ENCODE measurements around the gene CITED4.

DNA sequence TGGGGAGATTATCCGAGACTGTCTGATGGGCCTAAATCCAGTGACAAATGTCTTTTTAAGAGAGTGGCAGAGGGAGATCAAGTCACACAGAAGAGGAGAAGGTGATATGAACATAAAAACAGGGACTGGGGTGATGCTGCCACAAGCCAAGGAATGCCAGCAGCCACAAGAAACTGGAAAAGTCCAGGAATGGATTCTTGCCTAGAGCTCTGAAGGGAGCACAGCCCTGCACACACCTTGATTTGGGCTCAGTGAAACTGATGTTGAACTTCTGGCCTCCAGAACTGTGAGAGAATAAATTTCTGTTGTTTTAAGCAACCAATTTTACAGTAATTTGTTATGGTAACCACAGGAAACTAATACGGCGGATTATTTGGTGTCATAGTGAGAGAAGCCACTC, 19.5 kb downstream of the CITED4 start:
- TF ChIP-seq POLR2A (IDR thresholded peaks at IDR 0.05), result no peak
- TF ChIP-seq, protein P1, sequence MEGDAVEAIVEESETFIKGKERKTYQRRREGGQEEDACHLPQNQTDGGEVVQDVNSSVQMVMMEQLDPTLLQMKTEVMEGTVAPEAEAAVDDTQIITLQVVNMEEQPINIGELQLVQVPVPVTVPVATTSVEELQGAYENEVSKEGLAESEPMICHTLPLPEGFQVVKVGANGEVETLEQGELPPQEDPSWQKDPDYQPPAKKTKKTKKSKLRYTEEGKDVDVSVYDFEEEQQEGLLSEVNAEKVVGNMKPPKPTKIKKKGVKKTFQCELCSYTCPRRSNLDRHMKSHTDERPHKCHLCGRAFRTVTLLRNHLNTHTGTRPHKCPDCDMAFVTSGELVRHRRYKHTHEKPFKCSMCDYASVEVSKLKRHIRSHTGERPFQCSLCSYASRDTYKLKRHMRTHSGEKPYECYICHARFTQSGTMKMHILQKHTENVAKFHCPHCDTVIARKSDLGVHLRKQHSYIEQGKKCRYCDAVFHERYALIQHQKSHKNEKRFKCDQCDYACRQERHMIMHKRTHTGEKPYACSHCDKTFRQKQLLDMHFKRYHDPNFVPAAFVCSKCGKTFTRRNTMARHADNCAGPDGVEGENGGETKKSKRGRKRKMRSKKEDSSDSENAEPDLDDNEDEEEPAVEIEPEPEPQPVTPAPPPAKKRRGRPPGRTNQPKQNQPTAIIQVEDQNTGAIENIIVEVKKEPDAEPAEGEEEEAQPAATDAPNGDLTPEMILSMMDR (IDR thresholded peaks at IDR 0.05), result no peak

Measured in breast epithelium (tissue), 3 donors.